ENCODE results near the gene MEGF11. TPM values are rescaled to one million over a fixed set of nuclear protein-coding genes. Genes with fewer than 3 reads are reported as not detected.

MEGF11 gene
- total RNA-seq, 1 experiment from 2014 or later: 1.2 TPM

GRCh38 chr15:65913631-65914199, 339.8 kb downstream of the MEGF11 start:
- Mint-ChIP-seq H3K4me1 (peaks cover 22 to 27% of the 10 kb centered on the region in 2 experiments), H3K27me3 (ENCODE audit: low read depth) (no peaks in the 10 kb centered on the region), H3K27ac (no peak overlapping the region), H3K9me3 (no peaks in the 10 kb centered on the region), H3K36me3 (ENCODE audit: insufficient read depth in 1 of 3, low read depth in 3 of 3) (peaks cover 0 to 5% (median 4%) of the 10 kb centered on the region in 3 experiments; a peak in 3 of 7 replicates), H3K4me3 (no peak overlapping the region)
- Histone ChIP-seq H3K27me3 (ENCODE audit: insufficient read depth, low read length) (no peaks in the 10 kb centered on the region), H3K56ac (ENCODE audit: insufficient read length, low read depth, low read length) (no peak overlapping the region), H2BK12ac (ENCODE audit: insufficient read length, low read depth, low read length) (no peak overlapping the region), H3T11ph (ENCODE audit: low read length) (no peak overlapping the region), H3K4ac (ENCODE audit: low read depth, low read length) (no peak overlapping the region), H3K79me1 (ENCODE audit: insufficient read depth, low read depth, low read length, poor library complexity, severe bottlenecking) (no peaks in the 10 kb centered on the region), H2BK20ac (ENCODE audit: low read depth, low read length, poor library complexity, severe bottlenecking) (no peak overlapping the region), H4K5ac (ENCODE audit: insufficient read length, low read depth, low read length) (no peak overlapping the region), H2BK5ac (ENCODE audit: insufficient read length, low read length) (no peak overlapping the region), H2AK5ac (ENCODE audit: insufficient read length, low read length) (no peak overlapping the region), H4K8ac (replicated peaks; ENCODE audit: insufficient read length, low read depth, low read length) (no peak overlapping the region), H3K23me2 (ENCODE audit: insufficient read length, low read depth, low read length, poor library complexity, severe bottlenecking) (no peaks in the 10 kb centered on the region), H3K4me1 (ENCODE audit: insufficient read depth, low read length) (no peaks in the 10 kb centered on the region), H3K14ac (ENCODE audit: insufficient read depth, low read length) (no peak overlapping the region), H3K4me2 (ENCODE audit: insufficient read depth, insufficient read length, low read length) (no peak overlapping the region), H3K9ac (ENCODE audit: extremely low read depth, insufficient read length, low read length) (no peak overlapping the region), H2BK120ac (ENCODE audit: low read depth, low read length, poor library complexity, severe bottlenecking) (no peak overlapping the region), H4K20me1 (ENCODE audit: control insufficient read depth, insufficient read depth, insufficient read length) (no peaks in the 10 kb centered on the region), H3K23ac (ENCODE audit: insufficient read length, low read depth, low read length) (no peak overlapping the region), H4K91ac (ENCODE audit: insufficient read length, low read depth, low read length) (no peak overlapping the region), H3K18ac (ENCODE audit: insufficient read length, low read depth, low read length) (no peak overlapping the region), H3K9me3 (ENCODE audit: control insufficient read depth, low read depth, low read length) (no peaks in the 10 kb centered on the region), H2BK15ac (ENCODE audit: low read depth, low read length) (no peak overlapping the region), H3K79me2 (ENCODE audit: insufficient read depth, low read length) (no peaks in the 10 kb centered on the region), H3K27ac (ENCODE audit: insufficient read length, low read depth, low read length) (no peak overlapping the region), H2AFZ (ENCODE audit: low read length) (no peak overlapping the region)
- WGBS (ENCODE audit: extremely low coverage, insufficient read length, low lambda C conversion rate): no CpG with 5 or more reads among the region's 13 CpGs
- no peak for TF ChIP-seq CTCF (conservative IDR thresholded peaks at IDR 0.05)
- DNase-seq: no peak
